C4-2B (cell line): ENCODE measurements around the gene PTRH1.

Experiments used
- H3K27ac ChIP-seq: fragments of 450-650 bp; 2 replicates; pipeline ENCODE4 v1.5.1; 2017
- CTCF ChIP-seq: fragments of 450-650 bp; conservative IDR thresholded peaks from 2 replicates; pipeline ENCODE4 v1.5.1; 2017; ENCODE audit warnings: mild to moderate bottlenecking
- ZFX ChIP-seq: fragments of 450-650 bp; IDR thresholded peaks from 2 replicates; pipeline ENCODE4 v1.6.1; 2017

The PTRH1 gene

GRCh38 chr9:127714020-127714750 lies 1.3 kb downstream of the PTRH1 start:
- H3K27ac ChIP-seq = no peak overlapping the region
- no peak for TF ChIP-seq ZFX
- TF ChIP-seq CTCF = no peak

GRCh38 chr9:127712867-127713266 lies 2.6 kb downstream of the PTRH1 start:
- TF ChIP-seq ZFX (no peak), CTCF (no peak)
- no peak overlapping the region for H3K27ac ChIP-seq

GRCh38 chr9:127712371-127712770 lies 3.1 kb downstream of the PTRH1 start:
- TF ChIP-seq ZFX = no peak
- TF ChIP-seq CTCF = no peak
- H3K27ac ChIP-seq = no peak overlapping the region

- TF ChIP-seq ZFX (no peak), CTCF (no peak)
- no peak overlapping the region for H3K27ac ChIP-seq
Measured at GRCh38 chr9:127711831-127712274, 3.6 kb downstream of the PTRH1 start.

GRCh38 chr9:127711226-127711701 lies 4.2 kb downstream of the PTRH1 start:
- TF ChIP-seq CTCF (no peak), ZFX (no peak)
- no peak overlapping the region for H3K27ac ChIP-seq

- TF ChIP-seq CTCF = no peak
- no peak for TF ChIP-seq ZFX
- no peak overlapping the region for H3K27ac ChIP-seq
Measured at GRCh38 chr9:127710204-127710783, 5.2 kb downstream of the PTRH1 start.

GRCh38 chr9:127708952-127709587 lies 6.4 kb downstream of the PTRH1 start:
- H3K27ac ChIP-seq = no peak overlapping the region
- no peak for TF ChIP-seq ZFX
